ENCODE results near the gene SPACA9.

DNA sequence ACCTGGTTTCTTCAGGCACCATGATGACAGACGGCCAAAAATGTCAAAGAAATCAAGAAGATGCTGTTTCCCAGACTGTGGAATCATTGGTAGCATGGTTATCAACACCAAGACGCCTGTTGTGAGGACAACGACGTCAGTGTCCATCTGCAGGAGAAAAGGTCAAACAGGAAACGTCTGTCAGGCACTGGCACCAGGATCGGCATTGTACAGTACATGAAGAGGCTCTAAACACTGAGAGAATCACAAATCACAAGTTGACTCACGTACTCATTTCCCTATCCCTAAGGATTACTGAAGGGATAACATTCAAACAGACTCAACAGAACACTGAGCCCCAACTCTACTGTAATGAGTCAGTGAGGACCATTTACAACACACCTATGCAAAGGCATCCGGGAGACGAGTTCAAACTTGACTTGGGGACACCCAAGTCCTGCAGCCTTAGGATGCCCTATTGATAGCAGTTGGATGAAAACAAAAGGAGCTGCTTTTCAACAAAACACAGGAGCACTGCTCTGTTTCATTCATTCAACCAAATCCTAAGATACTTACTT is 44.7 kb downstream of the SPACA9 start:
- TF ChIP-seq POLR2A (IDR thresholded peaks at IDR 0.05; ENCODE audit: low read depth, low read length) = no peak
- no peak for TF ChIP-seq TAF1 (IDR thresholded peaks at IDR 0.05; ENCODE audit: borderline replicate concordance, low read depth, low read length)
